Endothelial cell of umbilical vein (primary cell): ENCODE data around the gene RAD51B. TPM values are rescaled to one million over a fixed set of nuclear protein-coding genes. Genes with fewer than 3 reads are reported as not detected.
A peak's percentile ranks its signal among the peaks of the same experiment; 100 is the strongest.

Source experiments
- BruUV-seq: library from RNA; stranded (reverse); fragments of 400-500 nt; replicated peaks from 2 replicates; lab custom pipeline; 2021; lab: Mats Ljungman, UMichigan
- CTCF ChIA-PET: fragments of 300-600, 350-600 bp; sonication (Branson Sonifier 250); formaldehyde crosslinking; loops from one replicate; lab custom pipeline; 2021; ENCODE audit warnings: antibody characterized with exemption, inconsistent platforms; lab: Charles Lee
- POLR2A ChIA-PET: fragments of 300-600, 350-600 bp; sonication (Branson Sonifier 250); formaldehyde crosslinking; loops from one replicate; lab custom pipeline; 2021; ENCODE audit warnings: antibody characterized with exemption, inconsistent platforms; lab: Charles Lee
- DNase-seq: peaks from one replicate; pipeline ENCODE4 v3.0.0-alpha.2; 2011; ENCODE audit warnings: low read depth, low spot score
- FAIRE-seq: peaks from 2 replicates; lab custom pipeline; 2011; peaks lifted over from hg19 to GRCh38; lab: Jason Lieb, UNC
- H2AFZ ChIP-seq: 2 replicates; pipeline ENCODE4 v1.6.0; 2012; ENCODE audit warnings: low read depth, low read length, control low read depth, inconsistent platforms
- H3K27ac ChIP-seq: 2 replicates; pipeline ENCODE4 v1.5.1; 2011; ENCODE audit warnings: low read depth, mild to moderate bottlenecking, control low read depth, low read length, moderate library complexity; ENCODE audit not compliant: insufficient read depth
- H3K27me3 ChIP-seq, 2 experiments: 2 replicates each; pipeline versions ENCODE4 v1.6.0 to v1.6.1; 2011; ENCODE audit warnings: low read length in 2 of 2, mixed read lengths in 1 of 2; ENCODE audit not compliant: control insufficient read depth in 2 of 2, insufficient read depth in 2 of 2
- H3K36me3 ChIP-seq, 2 experiments: 2 replicates in 1 of 2; 3 replicates in 1 of 2; pipeline ENCODE4 v1.5.1; 2011; ENCODE audit warnings: low read length in 2 of 2, mild to moderate bottlenecking in 1 of 2, moderate library complexity in 1 of 2; ENCODE audit not compliant: control insufficient read depth in 2 of 2, insufficient read depth in 2 of 2; ENCODE audit errors: extremely low read depth in 1 of 2
- H3K4me1 ChIP-seq: 3 replicates; pipeline ENCODE4 v1.5.1; 2011; ENCODE audit warnings: mild to moderate bottlenecking, low read length; ENCODE audit not compliant: control insufficient read depth, insufficient read depth; ENCODE audit errors: extremely low read depth
- H3K4me2 ChIP-seq: 2 replicates; pipeline ENCODE4 v1.6.1; 2011; ENCODE audit warnings: low read length, control low read depth, mixed read lengths; ENCODE audit not compliant: insufficient read depth
- H3K4me3 ChIP-seq, 3 experiments: fragments of 200-600 bp in 1 of 3; sonication (generic), shearing (Covaris generic) in 1 of 3; replicated peaks in 1 of 3; 2 replicates each; pipeline ENCODE4 v1.5.1; 2011 to 2016; ENCODE audit warnings: control low read depth in 3 of 3, low read length in 3 of 3, mild to moderate bottlenecking in 2 of 3, inconsistent platforms in 1 of 3, low read depth in 1 of 3, moderate library complexity in 1 of 3; ENCODE audit not compliant: insufficient read depth in 1 of 3
- H3K79me2 ChIP-seq: 2 replicates; pipeline ENCODE4 v1.6.0; 2012; ENCODE audit warnings: low read length, inconsistent platforms; ENCODE audit not compliant: control insufficient read depth, insufficient read depth
- H3K9ac ChIP-seq: replicated peaks from 2 replicates; pipeline ENCODE3; 2011; ENCODE audit warnings: low read length, control low read depth; ENCODE audit not compliant: insufficient read depth; ENCODE audit errors: extremely low read depth
- H3K9me1 ChIP-seq: replicated peaks from 3 replicates; pipeline ENCODE4 v1.6.0; 2011; ENCODE audit warnings: mild to moderate bottlenecking, low read length; ENCODE audit not compliant: control insufficient read depth, insufficient read depth; ENCODE audit errors: extremely low read depth
- H3K9me3 ChIP-seq: replicated peaks from 2 replicates; pipeline ENCODE4 v1.5.1; 2012; ENCODE audit warnings: low read length, inconsistent platforms; ENCODE audit not compliant: control insufficient read depth, insufficient read depth
- H4K20me1 ChIP-seq: replicated peaks from 2 replicates; pipeline ENCODE3; 2011; ENCODE audit warnings: mild to moderate bottlenecking, low read length; ENCODE audit not compliant: control insufficient read depth, insufficient read depth; ENCODE audit errors: extremely low read depth
- EZH2 ChIP-seq: IDR thresholded peaks from 2 replicates; pipeline ENCODE4 v1.6.1; 2012; ENCODE audit warnings: borderline replicate concordance, low read depth, mild to moderate bottlenecking, moderate library complexity, low read length, inconsistent platforms; ENCODE audit not compliant: severe bottlenecking
- FOS ChIP-seq: IDR thresholded peaks from 2 replicates; pipeline ENCODE4 v1.6.1; 2011; ENCODE audit warnings: mild to moderate bottlenecking, low read length, moderate library complexity, borderline replicate concordance; ENCODE audit not compliant: insufficient read depth
- GATA2 ChIP-seq: IDR thresholded peaks from 2 replicates; pipeline ENCODE4 v1.7.0; 2011; ENCODE audit warnings: low read depth, mild to moderate bottlenecking, moderate library complexity, mixed read lengths, low read length; ENCODE audit not compliant: insufficient read length, insufficient read depth
- JUN ChIP-seq: IDR thresholded peaks from 2 replicates; pipeline ENCODE4 v1.6.1; 2011; ENCODE audit warnings: borderline replicate concordance, low read depth; ENCODE audit not compliant: insufficient read length, insufficient read depth
- MYC ChIP-seq: IDR thresholded peaks from one replicate; pipeline ENCODE4 v1.6.1; 2011; ENCODE audit warnings: mild to moderate bottlenecking, low read depth, low read length
- POLR2A ChIP-seq: IDR thresholded peaks from 2 replicates; pipeline ENCODE4 v1.6.1; 2012; ENCODE audit warnings: low read depth, mild to moderate bottlenecking, control low read depth, low read length
- POLR2AphosphoS5 ChIP-seq: IDR thresholded peaks from 2 replicates; pipeline ENCODE4 v1.6.1; 2012; ENCODE audit warnings: low read depth, mild to moderate bottlenecking, control low read depth, low read length, moderate library complexity; ENCODE audit not compliant: insufficient read depth
- dilution Hi-C: fragments of 300-500 bp; cut with MboI; formaldehyde crosslinking; loops from one replicate; pipeline ENCODE4 v1.15.0; 2019; ENCODE audit warnings: low sequenced_read_pairs; ENCODE audit not compliant: extremely low pct_ligation_motif_present
- intact Hi-C: fragments of 100-400 bp; cut with micrococcal nuclease; formaldehyde crosslinking; loops from one replicate; pipeline ENCODE4 v1.10.0; 2022
- polyA plus RNA-seq, 4 experiments: library from polyadenylated mRNA; depleted of rRNA in 3 of 4; stranded (reverse) in 3 of 4; unstranded in 1 of 4; fragments of >200 nt; gene quantifications; 2 replicates each; pipeline versions ENCODE4 v1.2.1 to v1.2.3, GENCODE V29; 2011 to 2012; ENCODE audit warnings: missing spikeins in 1 of 4
- total RNA-seq: library from RNA; stranded (reverse); gene quantifications from 2 replicates; pipeline ENCODE4 v1.2.3, GENCODE V29; 2021

RAD51B gene
- total and polyA plus RNA-seq, 2 donors (not counting 3 experiments of a cell fraction or from before 2014, with no cell fraction given): 3.9 to 19.0 TPM

DNA sequence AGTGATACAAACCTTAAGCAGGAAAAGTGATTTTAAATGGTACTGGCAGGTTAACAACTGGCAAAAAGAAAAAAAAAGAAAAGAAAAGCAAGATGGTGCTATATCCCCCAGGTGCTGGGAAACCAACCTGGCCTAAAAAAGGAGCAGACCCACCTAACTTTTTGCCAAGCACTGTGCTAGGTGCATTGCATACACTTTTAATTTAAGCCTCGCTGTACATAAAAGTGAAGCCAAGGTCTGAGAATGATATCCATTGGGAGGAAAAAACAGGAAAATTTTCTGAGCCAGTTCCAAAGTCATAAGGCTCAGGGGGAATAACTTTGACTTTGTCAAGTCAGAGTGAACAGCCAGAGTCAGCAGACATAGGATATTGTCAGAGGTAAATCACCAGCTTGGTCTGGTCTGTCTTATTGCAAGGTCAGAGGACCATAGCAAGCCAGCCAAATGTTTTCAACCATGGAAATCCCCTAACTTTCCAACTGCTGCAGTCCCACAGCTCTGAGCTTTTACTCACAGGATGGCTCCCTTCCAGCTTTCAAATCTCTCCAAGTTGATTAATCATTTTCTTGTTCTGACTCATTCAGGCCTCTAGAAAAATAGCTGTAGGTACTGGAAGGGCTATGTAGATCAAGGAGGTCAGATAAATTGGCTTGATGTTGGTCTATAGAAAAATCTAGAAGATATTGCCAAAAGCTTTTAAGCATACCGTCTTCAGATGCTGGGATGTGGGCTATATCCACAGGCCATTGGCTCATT, 412.9 kb downstream of the RAD51B start:
- Histone ChIP-seq H4K20me1 (no peaks in the 10 kb centered on the region), H3K9me3 (no peaks in the 10 kb centered on the region), H3K9ac (peak overlapping the region; percentile 74), H3K27ac (peak overlapping the region; percentile 99), H2AFZ (peak overlapping the region; percentile 32), H3K4me3 (peak overlapping the region in 1 of 3 experiments; percentile 11), H3K36me3 (no peaks in the 10 kb centered on the region), H3K27me3 (no peaks in the 10 kb centered on the region), H3K79me2 (no peaks in the 10 kb centered on the region), H3K4me2 (peak overlapping the region; percentile 95), H3K9me1 (no peaks in the 10 kb centered on the region), H3K4me1 (peaks cover 30% of the 10 kb centered on the region)
- intact Hi-C loops (loop anchor here (5.0 kb wide), 1 partner anchor 90 kb away; no protein-coding TSS in a partner anchor), dilution Hi-C loops (no loop called here)
- CTCF ChIA-PET: interaction anchor here (0.8 to 1.7 kb wide), 12 partner anchors 15 to 593 kb away, joined by 3 to 12 read pairs (median 4); no protein-coding TSS in a partner anchor
- FAIRE-seq (peak; percentile 97), DNase-seq (peak; percentile 99)
- BruUV-seq: no TSS peak
- POLR2A ChIA-PET: interaction anchor here (0.6 to 1.3 kb wide), 2 partner anchors 450 to 561 kb away, joined by 3 to 9 read pairs; partner anchors contain the start of gene ZFP36L1
- TF ChIP-seq POLR2A: peak; percentile 39
- TF ChIP-seq POLR2AphosphoS5: peak; percentile 54
- TF ChIP-seq MYC: no peak
- peak; percentile 69 for TF ChIP-seq GATA2
- peak; percentile 75 for TF ChIP-seq FOS
- peak; percentile 83 for TF ChIP-seq JUN
- no peak for TF ChIP-seq EZH2
